Osteocyte (in vitro differentiated cells): ENCODE results near the gene KCNJ3. TPM values are rescaled to one million over a fixed set of nuclear protein-coding genes. Genes with fewer than 3 reads are reported as not detected.

ENCODE experiments used
- DNase-seq: peaks from one replicate; pipeline ENCODE4 v3.0.0; 2021; ENCODE audit warnings: mixed read lengths; ENCODE audit not compliant: unreplicated experiment; ENCODE audit errors: extremely low spot score
- H3K27ac Mint-ChIP-seq: one replicate; pipeline ENCODE4 v1.8.0; 2021; ENCODE audit warnings: mild to moderate bottlenecking, mixed read lengths; ENCODE audit not compliant: unreplicated experiment
- H3K27me3 Mint-ChIP-seq: one replicate; pipeline ENCODE4 v1.8.0; 2021; ENCODE audit warnings: mixed read lengths; ENCODE audit not compliant: unreplicated experiment
- H3K36me3 Mint-ChIP-seq: one replicate; pipeline ENCODE4 v1.8.0; 2021; ENCODE audit warnings: mixed read lengths; ENCODE audit not compliant: unreplicated experiment
- H3K4me1 Mint-ChIP-seq: one replicate; pipeline ENCODE4 v1.8.0; 2021; ENCODE audit warnings: mixed read lengths; ENCODE audit not compliant: unreplicated experiment
- H3K4me3 Mint-ChIP-seq: one replicate; pipeline ENCODE4 v1.8.0; 2021; ENCODE audit warnings: mild to moderate bottlenecking, moderate library complexity, mixed read lengths; ENCODE audit not compliant: unreplicated experiment
- H3K9me3 Mint-ChIP-seq: one replicate; pipeline ENCODE4 v1.8.0; 2021; ENCODE audit warnings: mixed read lengths; ENCODE audit not compliant: unreplicated experiment
- total RNA-seq: library from RNA; stranded (reverse); gene quantifications from 2 replicates; pipeline ENCODE4 v1.2.1, GENCODE V29; 2021
- TF ChIP-seq, protein P1 (sequence below): fragments of 200-600 bp; sonication (generic); IDR thresholded peaks from 2 replicates; pipeline ENCODE4 v1.5.0; 2021; ENCODE audit warnings: antibody characterized with exemption, mild to moderate bottlenecking, moderate library complexity

Gene KCNJ3
- total RNA-seq, 1 donor from 2014 or later = not detected

DNA sequence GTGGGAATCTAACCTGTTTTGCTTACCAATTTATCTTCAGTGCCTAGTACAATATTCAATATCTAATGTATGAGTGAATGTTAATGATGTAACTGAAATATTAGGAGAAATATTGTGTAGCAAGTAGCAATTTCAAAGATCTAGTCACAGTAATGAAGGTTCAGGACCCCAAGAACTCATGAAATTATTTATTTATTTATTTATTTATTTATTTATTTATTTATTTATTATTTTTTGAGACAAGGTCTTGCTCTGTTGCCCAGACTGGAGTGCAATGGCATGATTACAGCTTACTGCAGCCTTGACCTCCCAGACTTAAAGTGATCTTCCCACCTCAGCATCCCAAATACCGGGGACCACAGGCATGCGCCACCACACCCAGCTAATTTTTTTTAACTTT, 126.9 kb downstream of the KCNJ3 start:
- Mint-ChIP-seq H3K4me1 (no peaks in the 10 kb centered on the region), H3K4me3 (no peak overlapping the region)

DNA sequence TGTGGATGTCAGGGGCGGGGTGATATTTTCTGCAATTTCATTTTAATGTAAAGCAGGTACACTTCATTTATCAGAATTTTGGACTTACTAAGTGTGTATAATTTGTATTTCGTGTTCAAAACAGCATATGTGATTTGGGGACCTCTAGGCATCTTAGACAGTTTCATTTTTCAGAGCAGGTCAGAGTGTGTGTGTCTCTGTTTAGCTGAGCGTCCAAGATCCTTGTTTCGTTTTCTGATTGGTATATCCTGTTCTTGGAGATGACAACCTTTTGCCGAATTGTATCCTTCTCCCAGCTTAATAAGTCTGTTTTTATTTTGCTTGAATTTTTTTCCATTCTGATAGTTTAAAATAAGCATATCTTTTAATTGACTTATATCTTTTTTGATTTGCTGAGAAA, 128.3 kb downstream of the KCNJ3 start:
- no peak for DNase-seq
- Mint-ChIP-seq H3K36me3 (no peaks in the 10 kb centered on the region), H3K9me3 (no peaks in the 10 kb centered on the region), H3K4me3 (no peak overlapping the region), H3K4me1 (no peaks in the 10 kb centered on the region), H3K27ac (no peak overlapping the region), H3K27me3 (no peaks in the 10 kb centered on the region)
- TF ChIP-seq, protein P1, sequence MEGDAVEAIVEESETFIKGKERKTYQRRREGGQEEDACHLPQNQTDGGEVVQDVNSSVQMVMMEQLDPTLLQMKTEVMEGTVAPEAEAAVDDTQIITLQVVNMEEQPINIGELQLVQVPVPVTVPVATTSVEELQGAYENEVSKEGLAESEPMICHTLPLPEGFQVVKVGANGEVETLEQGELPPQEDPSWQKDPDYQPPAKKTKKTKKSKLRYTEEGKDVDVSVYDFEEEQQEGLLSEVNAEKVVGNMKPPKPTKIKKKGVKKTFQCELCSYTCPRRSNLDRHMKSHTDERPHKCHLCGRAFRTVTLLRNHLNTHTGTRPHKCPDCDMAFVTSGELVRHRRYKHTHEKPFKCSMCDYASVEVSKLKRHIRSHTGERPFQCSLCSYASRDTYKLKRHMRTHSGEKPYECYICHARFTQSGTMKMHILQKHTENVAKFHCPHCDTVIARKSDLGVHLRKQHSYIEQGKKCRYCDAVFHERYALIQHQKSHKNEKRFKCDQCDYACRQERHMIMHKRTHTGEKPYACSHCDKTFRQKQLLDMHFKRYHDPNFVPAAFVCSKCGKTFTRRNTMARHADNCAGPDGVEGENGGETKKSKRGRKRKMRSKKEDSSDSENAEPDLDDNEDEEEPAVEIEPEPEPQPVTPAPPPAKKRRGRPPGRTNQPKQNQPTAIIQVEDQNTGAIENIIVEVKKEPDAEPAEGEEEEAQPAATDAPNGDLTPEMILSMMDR = no peak

More for the DNA sequence above, 126.9 kb downstream of the KCNJ3 start:
- no peaks in the 10 kb centered on the region for H3K36me3 Mint-ChIP-seq
- no peak overlapping the region for H3K27ac Mint-ChIP-seq
- no peak for DNase-seq
- TF ChIP-seq, protein P1 = no peak
- no peaks in the 10 kb centered on the region for H3K27me3 Mint-ChIP-seq
- no peaks in the 10 kb centered on the region for H3K9me3 Mint-ChIP-seq

DNA sequence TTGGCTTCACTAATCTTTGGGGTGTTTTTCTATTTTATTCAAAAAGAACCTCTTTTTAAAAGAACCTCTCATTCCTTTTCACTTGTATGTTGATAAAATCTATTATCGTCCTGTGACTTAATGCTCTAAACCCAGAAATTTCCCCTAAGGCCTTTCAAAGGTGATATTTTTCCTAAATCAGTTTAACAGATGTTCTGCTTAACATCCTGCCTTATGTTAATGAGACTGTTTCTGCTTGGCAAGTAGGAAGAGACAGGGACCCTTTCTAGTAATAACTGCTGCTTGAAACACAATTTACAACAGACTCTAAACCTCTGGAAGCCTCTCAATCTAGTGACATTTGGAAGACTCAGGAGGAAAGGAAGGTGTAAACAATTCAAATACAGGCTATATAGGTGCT, 128.8 kb downstream of the KCNJ3 start:
- no peak for DNase-seq
- H3K4me3 Mint-ChIP-seq = no peak overlapping the region
- H3K36me3 Mint-ChIP-seq = no peaks in the 10 kb centered on the region
- no peak overlapping the region for H3K27ac Mint-ChIP-seq
- H3K4me1 Mint-ChIP-seq = no peaks in the 10 kb centered on the region
- no peaks in the 10 kb centered on the region for H3K27me3 Mint-ChIP-seq
- TF ChIP-seq, protein P1 = no peak
- H3K9me3 Mint-ChIP-seq = no peaks in the 10 kb centered on the region

DNA sequence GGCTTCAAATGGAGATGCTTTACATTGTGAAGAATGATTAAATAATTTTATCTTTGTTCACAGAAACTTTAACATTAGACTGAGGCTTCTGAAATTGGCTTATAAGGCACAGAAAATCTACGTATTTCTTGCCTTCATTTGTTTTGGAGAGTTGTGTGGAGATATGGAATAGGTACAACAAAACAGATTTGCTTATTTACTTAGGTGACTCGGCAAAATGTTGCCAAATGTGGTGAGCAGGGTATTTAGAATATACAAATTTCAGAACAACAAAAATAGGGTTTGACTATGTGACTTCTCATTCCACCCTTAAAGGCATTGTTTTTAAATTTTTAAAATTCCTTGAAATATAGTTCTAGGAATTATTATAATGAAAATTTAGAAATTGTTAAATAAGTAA, 134.2 kb downstream of the KCNJ3 start:
- Mint-ChIP-seq H3K9me3 (no peaks in the 10 kb centered on the region), H3K4me3 (no peak overlapping the region), H3K27ac (no peak overlapping the region), H3K27me3 (no peaks in the 10 kb centered on the region), H3K36me3 (no peaks in the 10 kb centered on the region), H3K4me1 (no peaks in the 10 kb centered on the region)
- DNase-seq = no peak
- TF ChIP-seq, protein P1 = no peak

DNA sequence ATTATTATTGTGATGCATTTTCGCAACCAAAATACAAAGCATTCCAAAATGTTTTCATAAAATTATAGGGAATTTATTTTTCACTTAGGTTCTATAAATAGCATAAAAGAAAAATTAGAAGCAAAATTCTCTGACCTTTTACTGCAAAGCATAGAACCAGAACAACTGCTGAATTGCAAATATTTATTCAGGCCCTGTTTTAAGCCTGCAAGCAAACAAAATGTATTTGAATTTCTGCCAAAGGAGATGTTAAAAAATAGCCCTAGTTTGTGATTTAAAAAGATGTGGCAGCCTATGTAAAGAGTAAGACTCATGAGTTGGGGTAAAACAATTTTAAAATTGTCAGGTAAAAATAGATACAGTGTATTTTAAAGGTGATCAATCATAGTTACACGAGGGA, 138.1 kb downstream of the KCNJ3 start:
- Mint-ChIP-seq H3K36me3 (no peaks in the 10 kb centered on the region), H3K27me3 (no peaks in the 10 kb centered on the region), H3K9me3 (no peaks in the 10 kb centered on the region), H3K4me1 (no peaks in the 10 kb centered on the region), H3K27ac (no peak overlapping the region), H3K4me3 (no peak overlapping the region)
- DNase-seq = no peak
- TF ChIP-seq, protein P1 = no peak
